DMS 273 (cell line): ENCODE data around the gene PPM1H.
A peak's percentile ranks its signal among the peaks of the same experiment; 100 is the strongest.
"Not testable (repeated sequence)": the region's sequence is repeated elsewhere in the genome, so short reads cannot be mapped to it uniquely, and the experiment has no call there.

ENCODE experiments used
- DNase-seq: peaks from one replicate; lab custom pipeline; 2025; ENCODE audit not compliant: unreplicated experiment; lab: John Stamatoyannopoulos, UW

The PPM1H gene

DNA sequence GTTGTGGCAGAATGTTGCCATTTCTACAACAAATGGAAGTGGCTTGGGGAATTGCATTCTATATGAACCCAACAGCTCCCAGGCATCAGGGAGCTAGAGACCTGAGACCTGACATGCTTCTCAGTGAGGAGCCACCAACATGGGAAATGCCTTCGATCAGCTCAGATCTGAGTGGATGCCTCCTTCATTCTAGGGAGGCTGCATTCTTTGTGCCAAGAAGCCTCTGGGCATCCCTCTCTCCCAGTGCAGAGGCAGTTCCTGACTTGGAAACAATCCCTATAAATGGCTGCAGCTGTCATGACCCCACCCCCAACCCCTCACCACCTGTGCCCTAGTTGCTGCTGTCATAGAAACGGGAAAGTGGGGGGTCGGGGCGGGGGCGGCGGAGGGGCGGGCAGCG, 196.3 kb downstream of the PPM1H start:
- peak; percentile 72 for DNase-seq

DNA sequence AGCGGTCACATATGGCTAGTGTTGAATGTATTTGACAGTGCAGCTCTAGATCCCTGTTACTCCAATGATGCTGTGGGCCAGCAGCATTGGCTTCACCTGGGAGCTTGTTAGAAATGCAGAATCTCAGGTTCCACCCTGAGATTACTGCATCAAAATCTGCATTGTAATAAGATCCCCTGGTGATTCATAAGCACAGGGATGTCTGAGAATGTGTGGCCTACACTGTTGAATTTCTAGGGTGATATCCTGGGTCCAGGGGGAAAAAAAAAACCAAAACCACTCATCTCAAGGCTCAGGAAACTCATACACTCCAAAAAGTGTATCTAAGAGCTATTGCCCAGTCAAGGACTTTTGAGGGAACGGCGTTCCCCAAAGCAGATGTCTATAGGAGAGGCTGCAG, 196.8 kb downstream of the PPM1H start:
- no peak for DNase-seq

DNA sequence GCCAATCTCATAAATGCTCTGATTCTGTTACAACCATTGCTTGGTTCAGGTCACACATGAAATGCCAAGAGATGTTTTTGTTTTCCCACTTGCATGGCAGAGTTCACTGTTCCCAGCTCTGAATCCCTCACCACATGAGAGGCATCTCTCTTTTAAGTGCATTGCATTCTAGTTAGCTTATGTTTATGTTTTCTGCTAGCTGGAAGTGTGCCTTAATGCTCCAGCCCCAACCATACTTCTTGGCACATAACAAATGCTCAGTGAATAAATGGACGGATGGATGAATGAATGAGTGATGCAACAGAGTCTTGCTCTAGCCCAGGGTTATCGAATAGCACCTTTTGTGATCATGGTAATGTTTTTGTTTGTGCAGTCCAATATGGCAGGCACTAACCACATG, 197.3 kb downstream of the PPM1H start:
- DNase-seq, result peak; percentile 25

DNA sequence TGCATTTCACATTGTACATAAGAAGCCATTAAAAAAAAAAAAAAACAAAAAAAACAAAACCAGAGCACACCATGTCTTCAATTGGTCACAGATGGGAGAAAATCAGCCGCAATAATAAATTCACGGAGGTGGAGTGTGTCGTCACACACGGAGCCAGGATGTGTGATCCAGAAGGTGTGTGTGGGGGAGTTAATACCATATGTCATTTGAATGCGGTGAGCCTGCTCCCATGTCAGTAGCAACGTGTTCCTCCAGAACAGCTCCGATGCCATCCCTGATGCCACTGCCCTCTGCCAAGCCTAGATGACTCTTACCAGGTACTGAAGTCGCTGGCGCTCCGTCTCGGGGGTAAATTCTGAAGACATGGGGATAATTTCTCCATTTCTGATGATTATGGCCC, 197.8 kb downstream of the PPM1H start:
- peak; percentile 80 for DNase-seq

DNA sequence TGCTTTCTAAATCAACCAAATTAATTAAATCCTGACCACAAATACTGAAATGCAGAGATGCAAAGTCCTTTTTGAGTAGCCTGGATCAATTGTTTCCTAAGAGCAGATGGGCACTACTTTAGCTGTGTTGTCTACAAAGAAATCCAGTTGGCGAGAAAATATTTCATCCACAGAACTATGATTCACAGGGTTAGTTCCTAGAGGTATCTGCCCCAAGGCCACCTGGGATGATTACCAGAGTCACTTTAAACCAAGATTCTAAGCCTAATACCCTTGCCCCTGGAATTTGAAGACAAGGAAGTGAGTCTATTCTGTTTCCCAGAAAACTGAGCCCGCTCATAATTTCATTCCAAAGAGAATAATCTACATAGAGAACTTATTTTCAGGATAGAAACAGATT, 198.4 kb downstream of the PPM1H start:
- DNase-seq, result peak; percentile 26

DNA sequence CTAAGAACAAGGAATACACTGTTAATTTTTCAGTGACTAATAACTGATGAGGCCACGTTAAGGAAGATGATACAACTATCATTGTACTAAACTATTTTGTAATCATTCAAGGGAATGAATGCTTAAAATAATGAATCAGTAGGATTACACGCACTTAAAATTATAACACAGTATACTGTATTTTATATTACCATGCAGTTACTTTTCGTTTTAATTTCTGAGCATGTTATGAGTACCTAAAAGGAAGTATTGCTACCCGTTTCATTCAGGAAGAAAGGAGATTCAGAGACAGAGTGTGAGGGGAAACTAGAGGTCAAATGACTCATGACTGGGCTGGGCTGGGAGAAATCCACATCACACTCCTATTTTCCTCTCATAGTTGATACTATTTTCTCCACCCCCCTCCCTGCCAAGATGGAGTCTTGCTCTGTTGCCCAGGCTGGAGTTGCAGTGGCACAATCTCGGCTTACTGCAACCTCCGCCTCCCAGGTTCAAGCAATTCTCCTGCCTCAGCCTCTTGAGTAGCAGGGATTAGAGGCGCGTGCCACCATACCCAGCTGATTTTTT, 202.0 kb downstream of the PPM1H start:
- DNase-seq, result no peak

DNA sequence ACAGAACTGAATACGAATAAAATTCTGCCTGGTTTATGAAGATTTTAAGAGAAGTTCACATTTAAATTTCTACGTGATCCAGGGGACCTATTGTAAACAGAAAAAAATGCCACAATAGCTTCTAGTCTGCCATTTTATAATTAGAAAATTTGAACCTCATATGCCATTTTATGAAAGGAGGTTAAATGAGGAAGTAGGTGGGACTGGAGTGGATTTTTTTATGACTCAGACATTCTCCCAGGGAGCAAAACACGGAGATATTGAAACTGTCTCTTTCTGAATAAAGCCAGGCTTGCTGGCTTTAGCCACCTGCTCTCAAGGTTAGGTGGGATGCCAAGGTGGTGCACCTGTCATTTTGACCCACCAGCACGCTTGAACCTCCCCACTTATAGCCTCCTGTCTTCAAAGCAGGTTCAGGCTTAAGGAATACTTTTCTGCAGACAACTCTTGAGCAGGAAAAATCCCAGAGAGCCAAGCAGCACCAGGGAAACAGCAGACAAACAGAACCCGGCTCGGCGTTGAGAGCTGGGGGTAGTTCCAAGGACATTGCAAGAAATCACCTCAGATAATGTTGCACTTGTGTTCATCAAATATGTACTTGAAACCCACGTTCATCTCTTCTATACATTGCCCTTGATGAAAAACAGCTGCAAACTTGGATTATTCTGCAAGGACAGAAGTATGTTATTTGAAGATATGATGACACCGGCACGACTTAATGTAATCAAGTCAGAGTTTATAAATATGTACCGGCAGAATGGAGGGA, 203.7 kb downstream of the PPM1H start:
- no peak for DNase-seq

DNA sequence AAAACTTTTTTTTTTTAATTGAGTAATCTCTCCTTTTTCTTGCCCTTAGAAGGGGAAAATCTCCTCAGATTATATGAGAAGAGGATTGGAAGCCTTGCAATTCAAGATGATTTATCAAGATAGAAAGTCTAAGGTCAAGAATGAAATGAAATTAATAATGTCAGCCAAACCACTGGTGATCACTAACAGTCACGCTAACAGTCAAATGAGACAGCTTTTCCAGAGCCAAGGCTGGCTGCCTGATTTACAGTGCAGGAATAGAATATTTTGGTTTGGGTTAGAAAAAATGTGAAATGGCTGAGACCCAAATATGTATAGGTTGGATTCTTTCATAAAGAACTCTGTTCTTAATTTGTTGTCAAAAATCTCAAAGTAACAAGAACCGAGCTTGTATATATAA, 204.3 kb downstream of the PPM1H start:
- DNase-seq, result no peak

DNA sequence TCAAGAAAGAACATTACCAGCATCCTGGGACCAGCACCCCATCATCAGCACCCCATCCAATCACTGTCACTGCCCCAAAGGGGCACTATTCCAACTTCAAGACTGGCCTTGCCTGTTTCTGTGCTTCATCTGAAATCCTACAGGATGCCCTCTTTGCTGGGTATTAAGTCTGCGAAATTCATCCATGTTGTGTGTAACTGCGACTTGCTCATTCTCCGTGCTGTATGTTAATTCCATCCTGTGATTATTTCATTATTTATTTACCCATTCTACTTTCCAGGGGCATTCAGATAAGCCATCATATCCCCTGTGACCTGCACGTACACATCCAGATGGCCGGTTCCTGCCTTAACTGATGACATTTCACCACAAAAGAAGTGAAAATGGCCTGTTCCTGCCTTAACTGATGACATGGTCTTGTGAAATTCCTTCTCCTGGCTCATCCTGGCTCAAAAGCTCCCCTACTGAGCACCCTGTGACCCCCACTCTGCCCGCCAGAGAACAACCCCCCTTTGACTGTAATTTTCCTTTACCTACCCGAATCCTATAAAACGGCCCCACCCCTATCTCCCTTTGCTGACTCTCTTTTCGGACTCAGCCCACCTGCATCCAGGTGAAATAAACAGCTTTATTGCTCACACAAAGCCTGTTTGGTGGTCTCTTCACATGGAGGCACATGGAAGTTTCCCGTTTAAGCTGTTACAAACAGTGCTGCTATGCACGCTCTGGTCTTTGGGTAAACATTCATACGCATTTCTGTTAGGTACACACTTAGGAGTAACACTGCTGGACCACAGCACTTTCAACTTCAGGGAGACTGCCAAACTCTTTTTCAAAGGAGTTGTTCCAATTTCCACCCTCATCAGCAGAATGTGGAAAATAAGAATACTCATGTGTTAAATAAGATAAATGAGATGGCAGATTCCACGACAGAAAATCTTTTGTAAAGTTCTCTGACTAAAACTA, 205.1 kb downstream of the PPM1H start:
- DNase-seq, result not testable (repeated sequence)

DNA sequence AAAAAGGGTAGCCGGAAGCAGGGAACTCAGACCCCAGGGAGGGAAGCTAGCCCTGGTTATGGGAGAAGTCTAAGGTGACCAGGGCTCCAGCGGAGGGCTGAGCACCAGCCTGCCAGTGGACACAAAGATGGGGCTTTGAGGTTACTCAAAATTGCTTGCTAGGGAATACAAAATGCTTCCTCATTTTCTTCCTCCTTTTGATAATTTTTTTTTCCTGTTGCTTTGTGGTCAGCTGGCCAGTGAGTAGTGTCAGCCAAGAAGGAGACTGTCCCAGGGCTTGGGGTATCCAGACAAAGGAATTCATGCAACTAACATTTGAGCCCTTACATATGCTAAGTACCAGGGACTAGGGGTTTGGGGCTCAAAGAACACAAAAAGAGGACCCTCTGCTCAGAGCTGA, 206.2 kb downstream of the PPM1H start:
- DNase-seq, result no peak

DNA sequence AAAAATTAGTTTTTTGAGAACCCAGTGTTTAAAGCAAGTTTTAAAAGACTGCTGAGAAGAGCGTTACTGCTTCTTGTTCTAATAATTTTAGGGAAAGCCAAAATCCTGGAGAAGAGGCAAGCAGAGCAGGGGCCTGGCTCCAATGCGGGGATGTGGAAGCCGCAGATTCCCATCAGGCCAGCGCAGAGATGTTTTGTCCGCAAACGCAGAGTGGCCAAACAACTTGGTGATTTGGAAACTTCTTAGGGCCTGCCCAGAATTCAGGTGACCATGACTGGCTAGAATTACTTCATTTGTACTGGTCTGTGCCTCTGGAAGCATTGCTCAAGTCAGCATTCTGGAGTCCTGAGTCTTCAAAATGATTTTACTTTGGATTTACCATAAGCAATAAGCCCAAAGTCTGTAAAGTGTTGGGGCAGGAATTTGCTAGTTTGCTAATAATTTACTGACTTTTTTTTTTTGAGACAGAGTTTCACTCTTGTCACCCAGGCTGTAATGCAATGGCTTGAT, 208.4 kb downstream of the PPM1H start:
- no peak for DNase-seq

DNA sequence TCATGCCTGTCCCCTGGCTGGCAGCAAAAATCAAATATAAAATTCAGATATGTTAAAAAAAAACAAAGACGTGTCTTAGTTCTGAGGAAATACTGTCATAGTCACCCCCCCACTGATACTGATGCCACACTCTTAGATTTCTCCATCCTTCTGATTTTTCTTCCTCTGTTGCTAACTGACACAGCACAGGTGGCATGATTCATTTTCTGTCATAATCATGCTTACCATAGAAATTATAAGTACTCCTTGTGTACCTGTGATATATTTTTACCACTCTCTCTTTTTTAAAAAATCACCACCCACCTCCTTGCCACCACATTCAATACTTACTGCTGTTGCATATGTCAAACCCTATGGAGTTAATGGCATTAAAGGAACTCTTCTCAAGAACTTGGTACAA, 209.2 kb downstream of the PPM1H start:
- no peak for DNase-seq

DNA sequence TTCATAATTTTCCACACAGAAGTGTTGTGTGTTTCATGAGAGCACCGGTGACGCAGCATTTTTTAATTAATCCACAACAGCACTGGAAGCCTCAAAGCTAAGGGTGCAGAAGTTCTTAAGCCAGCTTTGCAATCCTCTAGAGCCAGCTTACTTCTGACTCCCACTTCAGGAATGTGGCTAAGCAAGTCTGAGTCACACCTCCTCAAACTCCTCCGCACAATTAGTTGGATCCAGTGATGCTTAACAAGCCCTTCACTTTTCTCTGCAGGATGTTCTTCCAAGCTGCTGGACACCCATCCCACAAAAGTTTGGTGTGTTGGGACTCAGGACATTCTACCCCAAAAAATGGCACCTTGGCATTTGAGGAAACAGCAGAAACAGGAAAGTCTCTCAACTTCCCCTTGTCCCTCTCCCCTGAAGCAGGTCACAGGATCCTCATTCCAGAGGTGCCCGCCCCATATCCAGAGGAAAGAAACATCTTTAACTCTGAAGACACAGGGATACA, 210.0 kb downstream of the PPM1H start:
- DNase-seq, result peak; percentile 32

DNA sequence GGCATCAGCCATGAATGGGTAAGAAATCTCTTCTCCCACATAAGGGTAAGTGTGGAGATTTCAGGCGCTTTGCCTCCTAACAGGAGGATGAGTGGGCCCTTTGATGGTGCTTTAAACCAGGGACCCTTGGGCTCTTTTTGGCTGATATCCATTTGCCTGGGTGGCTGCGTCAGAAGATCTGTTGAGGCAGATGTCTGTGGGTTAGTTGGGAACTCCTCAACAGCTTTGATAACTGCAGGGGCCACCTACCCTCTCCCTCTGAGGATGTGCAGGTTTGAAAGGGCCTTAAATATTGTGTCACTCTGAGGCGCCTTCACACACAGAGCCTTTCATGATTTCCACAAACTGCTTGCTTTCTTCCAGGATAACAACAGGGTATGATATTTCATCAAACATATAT, 210.7 kb downstream of the PPM1H start:
- peak; percentile 51 for DNase-seq

DNA sequence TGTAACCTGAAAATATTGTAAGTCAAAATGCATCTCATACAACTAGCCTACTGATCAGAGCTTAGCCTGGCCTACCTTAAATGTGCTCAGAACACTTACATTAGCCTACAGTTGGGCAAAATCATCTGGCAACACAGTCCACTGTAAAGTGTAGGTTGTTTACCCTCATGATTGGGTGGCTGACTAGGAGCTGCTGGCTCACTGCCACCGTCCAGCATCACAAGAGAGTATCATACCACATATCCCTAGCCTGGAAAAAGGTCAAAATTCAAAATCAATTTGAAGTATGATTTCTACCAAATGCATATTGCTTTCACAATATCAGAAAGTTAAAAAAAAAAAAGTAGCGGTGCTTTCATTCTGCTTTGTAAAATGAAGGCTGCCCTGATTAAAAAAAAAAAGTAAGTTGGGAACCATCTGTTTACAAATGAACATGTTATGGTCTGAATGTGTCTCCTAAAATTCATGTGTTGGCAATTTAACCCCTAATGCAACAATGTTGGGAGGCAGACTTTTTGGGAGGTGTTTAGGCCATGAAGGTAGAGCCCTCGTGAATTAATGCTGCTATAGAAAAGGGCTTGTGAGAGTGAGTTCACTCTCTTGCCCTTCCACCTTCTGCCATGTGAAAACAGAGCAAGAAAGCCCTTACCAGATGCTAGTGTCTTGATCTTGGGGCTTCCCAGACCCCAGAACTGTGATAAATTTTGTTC, 211.8 kb downstream of the PPM1H start:
- peak; percentile 34 for DNase-seq

DNA sequence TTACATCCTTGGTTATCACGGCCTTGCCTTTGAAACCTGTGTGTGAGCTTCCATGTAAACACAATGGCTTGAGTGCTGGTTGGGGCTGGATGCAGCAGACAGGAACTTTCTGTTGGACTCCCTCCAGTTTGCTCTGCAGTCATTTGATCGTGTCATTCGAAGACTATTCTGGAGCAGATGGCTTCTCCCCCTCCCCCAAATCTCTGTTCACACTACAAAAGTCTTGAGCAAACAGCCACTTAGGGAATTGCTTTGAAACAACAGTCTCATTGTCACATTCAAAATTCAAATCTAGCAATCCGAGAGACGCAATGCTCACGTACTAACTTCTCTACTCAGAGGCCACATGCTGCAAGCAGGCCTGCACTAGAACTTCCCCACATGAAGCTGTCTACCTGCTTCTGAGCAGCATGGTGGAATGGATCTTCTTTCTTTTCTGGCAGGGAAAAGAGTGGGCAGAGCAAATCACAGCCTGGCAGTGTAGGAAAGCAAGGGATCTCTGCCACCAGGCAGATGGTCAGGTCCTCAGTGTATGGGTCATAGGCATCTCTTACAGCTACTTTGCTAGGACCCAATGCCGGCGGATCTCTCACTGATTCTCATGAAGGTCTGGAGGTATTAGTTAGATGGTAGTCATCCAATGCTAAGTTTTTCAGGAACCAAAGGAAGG, 214.2 kb downstream of the PPM1H start:
- peak; percentile 85 for DNase-seq

DNA sequence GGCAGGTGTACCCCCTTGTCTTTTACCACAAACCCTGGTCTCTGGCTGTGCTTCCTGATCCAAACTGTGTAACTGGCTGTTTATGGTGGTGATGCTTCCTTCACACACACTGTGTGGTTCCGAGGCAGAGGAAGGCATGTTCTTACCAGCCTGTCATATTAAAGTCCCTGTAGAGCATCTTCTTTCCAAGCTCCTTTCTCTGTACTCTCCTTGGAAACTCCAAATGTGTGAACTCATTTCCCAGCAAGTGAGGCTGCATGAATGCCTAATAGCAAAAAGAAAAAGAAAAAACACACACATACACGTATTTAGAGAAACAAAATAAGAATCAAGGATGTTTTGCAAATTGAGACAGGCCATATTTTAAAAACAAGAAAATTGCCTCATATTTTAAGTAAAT, 214.9 kb downstream of the PPM1H start:
- DNase-seq, result no peak

DNA sequence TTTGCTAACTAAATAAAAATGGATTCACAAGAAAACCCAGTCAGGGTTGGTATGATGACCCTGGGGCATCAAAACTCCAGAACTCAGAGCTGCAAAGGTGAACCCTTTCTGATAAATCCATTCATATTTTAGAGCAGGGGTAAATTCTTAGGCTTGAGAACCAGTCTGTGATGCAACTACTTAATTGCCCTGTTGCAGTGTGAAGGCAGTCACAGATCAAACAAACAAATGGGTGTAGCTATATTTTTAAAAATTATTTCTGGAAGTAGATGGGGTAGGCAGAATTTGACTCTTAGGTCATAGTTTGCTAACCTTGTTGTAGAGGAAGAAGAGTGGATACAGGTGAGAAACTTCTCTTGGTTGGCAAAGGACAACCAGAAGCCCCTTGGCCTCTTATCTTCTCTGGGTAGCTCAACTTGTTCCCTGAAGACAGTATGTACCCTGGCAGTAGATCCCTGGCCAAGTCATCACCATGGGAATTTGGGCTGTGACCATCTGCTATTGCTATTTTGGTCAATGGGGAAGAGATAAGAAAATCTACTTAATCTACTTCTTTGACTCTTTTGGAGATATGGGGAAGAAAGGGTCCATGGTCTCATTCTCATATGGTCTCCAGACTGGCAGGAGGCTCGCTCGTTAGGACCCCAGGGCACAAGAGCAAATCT, 216.1 kb downstream of the PPM1H start:
- peak; percentile 36 for DNase-seq

DNA sequence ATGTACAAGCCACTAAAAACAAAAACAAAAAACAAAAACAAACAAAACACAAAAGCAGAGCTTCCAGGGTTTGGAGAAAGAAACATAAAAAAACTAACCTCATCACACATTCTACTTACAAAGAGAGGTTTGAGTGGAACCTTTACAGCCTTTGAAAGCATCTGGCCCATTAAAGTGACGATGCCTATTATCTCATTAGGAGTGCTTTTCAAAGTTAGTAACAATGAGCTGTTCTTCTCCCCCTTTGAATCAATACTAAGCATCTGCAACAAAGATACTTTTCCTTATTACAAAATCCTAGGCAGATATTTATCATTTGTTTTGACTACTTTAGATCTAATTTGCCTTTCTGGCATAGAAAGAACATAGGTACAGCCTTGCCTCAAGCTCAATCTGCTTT, 217.3 kb downstream of the PPM1H start:
- DNase-seq, result peak; percentile 55
